Hepatocyte (in vitro differentiated cells): ENCODE results near the gene CARD19. TPM values are rescaled to one million over a fixed set of nuclear protein-coding genes. Genes with fewer than 3 reads are reported as not detected.

Experiments
- DNase-seq: peaks from one replicate; pipeline ENCODE4 v3.0.0-alpha.2; 2016; ENCODE audit warnings: low spot score
- H2AFZ ChIP-seq: fragments of 200-600 bp; sonication (generic); 2 replicates; pipeline ENCODE4 v1.6.0; 2016; ENCODE audit warnings: antibody characterized with exemption, mild to moderate bottlenecking
- H3K27ac ChIP-seq: fragments of 200-600 bp; sonication (generic); 2 replicates; pipeline ENCODE4 v1.5.1; 2016; ENCODE audit warnings: mild to moderate bottlenecking
- H3K27me3 ChIP-seq: fragments of 200-600 bp; sonication (generic); 2 replicates; pipeline ENCODE4 v1.6.1; 2016
- H3K36me3 ChIP-seq: fragments of 200-600 bp; sonication (generic); replicated peaks from 2 replicates; pipeline ENCODE4 v1.5.1; 2016; ENCODE audit warnings: low read depth; ENCODE audit not compliant: insufficient read depth
- H3K4me1 ChIP-seq: fragments of 200-600 bp; sonication (generic); 2 replicates; pipeline ENCODE4 v1.5.1; 2016; ENCODE audit warnings: mild to moderate bottlenecking, moderate library complexity; ENCODE audit not compliant: insufficient read depth
- H3K4me2 ChIP-seq: fragments of 200-600 bp; sonication (generic); 2 replicates; pipeline ENCODE4 v1.6.0; 2016
- H3K4me3 ChIP-seq: fragments of 200-600 bp; sonication (generic); 2 replicates; pipeline ENCODE4 v1.5.1; 2016; ENCODE audit warnings: mild to moderate bottlenecking
- H3K79me2 ChIP-seq: fragments of 200-600 bp; sonication (generic); 2 replicates; pipeline ENCODE4 v1.6.0; 2017; ENCODE audit warnings: mild to moderate bottlenecking
- H3K9me2 ChIP-seq: fragments of 200-600 bp; sonication (generic); replicated peaks from 2 replicates; pipeline ENCODE4 v1.6.0; 2017; ENCODE audit warnings: mild to moderate bottlenecking; ENCODE audit not compliant: insufficient read depth
- H3K9me3 ChIP-seq: fragments of 200-600 bp; sonication (generic); 2 replicates; pipeline ENCODE4 v1.5.1; 2016; ENCODE audit warnings: low read depth, mild to moderate bottlenecking
- H4K20me1 ChIP-seq: fragments of 200-600 bp; sonication (generic); 2 replicates; pipeline ENCODE4 v1.6.0; 2016; ENCODE audit warnings: mild to moderate bottlenecking; ENCODE audit not compliant: insufficient read depth, poor library complexity, severe bottlenecking
- EZH2 ChIP-seq: fragments of 200-600 bp; sonication (generic); IDR thresholded peaks from 2 replicates; pipeline ENCODE4 v1.6.1; 2016; ENCODE audit warnings: antibody characterized with exemption, mild to moderate bottlenecking, borderline replicate concordance
- EZH2phosphoT487 ChIP-seq: fragments of 200-600 bp; sonication (generic); IDR thresholded peaks from one replicate; pipeline ENCODE4 v1.6.1; 2018; ENCODE audit warnings: antibody characterized with exemption, mild to moderate bottlenecking, low read depth, moderate library complexity; ENCODE audit not compliant: unreplicated experiment, severe bottlenecking
- WGBS: methylation state at CpG from one replicate; pipeline ENCODE4 v1.1.6; 2016; ENCODE audit warnings: low lambda C conversion rate; ENCODE audit errors: missing lambda C conversion rate; 5-methylcytosine and 5-hydroxymethylcytosine counted together
- polyA plus RNA-seq: library from polyadenylated mRNA; unstranded; fragments of >200 nt; fragmentation: Nextera tagmentation; extraction: Ambion mirVana; gene quantifications from 2 replicates; pipeline ENCODE4 v1.2.1, GENCODE V29; 2016
- total RNA-seq: library from RNA; depleted of rRNA; stranded (reverse); fragments of >200 nt; gene quantifications from 2 replicates; pipeline ENCODE4 v1.2.3, GENCODE V29; 2014
- TF ChIP-seq, protein P1 (sequence below): fragments of 200-600 bp; sonication (generic); IDR thresholded peaks from 2 replicates; pipeline ENCODE4 v1.5.1; 2016; ENCODE audit warnings: antibody characterized with exemption, mild to moderate bottlenecking; ENCODE audit not compliant: poor library complexity

CARD19 gene
- total and polyA plus RNA-seq, 2 experiments from 2014 or later, result 51.3 to 72.1 TPM

DNA sequence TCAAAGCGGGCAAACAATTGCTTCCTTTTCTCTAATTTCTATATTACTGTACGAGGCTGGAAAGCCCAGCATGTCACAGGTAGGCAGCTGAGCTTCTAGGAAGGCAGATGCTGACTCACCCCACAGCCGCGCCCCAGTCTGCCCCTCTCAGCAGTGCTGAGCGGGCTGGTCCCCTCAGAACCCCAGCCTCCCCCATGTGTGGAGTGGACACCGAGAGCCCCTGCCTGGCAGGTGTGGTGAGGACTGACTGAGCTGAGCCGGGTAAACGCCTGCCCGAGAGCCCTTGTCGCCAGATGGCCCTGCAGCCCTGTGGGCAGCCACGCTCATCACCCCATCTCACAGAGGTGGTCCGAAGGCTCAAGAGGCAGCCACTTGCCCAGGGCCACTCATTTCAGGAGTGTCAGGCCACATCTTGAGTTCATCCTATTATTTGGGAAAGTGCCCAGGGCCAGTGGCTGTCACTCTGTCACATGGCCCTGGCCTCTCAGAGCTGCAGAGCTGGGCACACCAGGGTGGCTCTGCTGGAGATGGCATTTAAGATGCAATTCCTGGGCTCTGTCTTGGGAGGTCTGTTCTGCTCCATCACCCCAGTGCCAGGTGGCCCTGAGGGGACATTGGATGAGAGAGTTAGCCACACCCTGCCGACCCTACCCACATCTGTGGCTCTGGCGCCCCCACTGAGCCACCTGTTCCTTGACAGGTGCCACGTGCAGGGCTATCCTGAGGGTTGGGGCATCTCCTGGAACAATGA is 12.4 kb downstream of the CARD19 start:
- no peaks in the 10 kb centered on the region for H3K36me3 ChIP-seq

DNA sequence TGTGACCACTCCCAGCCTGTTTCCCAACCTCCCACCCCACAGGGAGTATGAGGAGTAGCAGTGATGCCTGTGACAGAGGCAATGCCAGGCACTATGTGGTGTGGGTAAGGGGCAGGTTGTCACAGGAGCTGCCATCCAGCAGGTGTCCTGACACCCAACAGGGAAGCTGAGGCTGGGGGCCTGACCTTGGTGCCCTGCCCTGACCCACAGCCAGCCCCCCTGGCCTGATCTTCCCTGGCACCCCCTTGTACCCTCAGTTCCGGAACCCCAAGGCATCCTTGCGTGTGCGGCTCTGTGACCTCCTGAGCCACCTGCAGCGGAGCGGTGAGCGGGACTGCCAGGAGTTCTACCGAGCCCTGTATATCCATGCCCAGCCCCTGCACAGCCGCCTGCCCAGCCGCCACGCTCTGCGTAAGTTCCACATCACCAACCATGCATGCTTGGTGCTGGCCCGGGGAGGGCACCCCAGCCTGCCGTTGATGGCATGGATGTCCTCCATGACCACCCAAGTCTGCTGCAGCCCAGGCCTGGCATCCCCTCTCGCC is 14.4 kb downstream of the CARD19 start:
- H4K20me1 ChIP-seq, result peaks cover 4% of the 10 kb centered on the region
- H3K4me1 ChIP-seq, result no peaks in the 10 kb centered on the region
- H3K79me2 ChIP-seq, result peaks cover 20% of the 10 kb centered on the region
- H3K9me3 ChIP-seq, result no peaks in the 10 kb centered on the region
- H2AFZ ChIP-seq, result no peak overlapping the region
- H3K9me2 ChIP-seq, result no peaks in the 10 kb centered on the region
- DNase-seq, result no peak
- WGBS, result over 99% methylated on average over 10 of the region's 14 CpGs
- no peak for TF ChIP-seq EZH2phosphoT487
- TF ChIP-seq, protein P1, sequence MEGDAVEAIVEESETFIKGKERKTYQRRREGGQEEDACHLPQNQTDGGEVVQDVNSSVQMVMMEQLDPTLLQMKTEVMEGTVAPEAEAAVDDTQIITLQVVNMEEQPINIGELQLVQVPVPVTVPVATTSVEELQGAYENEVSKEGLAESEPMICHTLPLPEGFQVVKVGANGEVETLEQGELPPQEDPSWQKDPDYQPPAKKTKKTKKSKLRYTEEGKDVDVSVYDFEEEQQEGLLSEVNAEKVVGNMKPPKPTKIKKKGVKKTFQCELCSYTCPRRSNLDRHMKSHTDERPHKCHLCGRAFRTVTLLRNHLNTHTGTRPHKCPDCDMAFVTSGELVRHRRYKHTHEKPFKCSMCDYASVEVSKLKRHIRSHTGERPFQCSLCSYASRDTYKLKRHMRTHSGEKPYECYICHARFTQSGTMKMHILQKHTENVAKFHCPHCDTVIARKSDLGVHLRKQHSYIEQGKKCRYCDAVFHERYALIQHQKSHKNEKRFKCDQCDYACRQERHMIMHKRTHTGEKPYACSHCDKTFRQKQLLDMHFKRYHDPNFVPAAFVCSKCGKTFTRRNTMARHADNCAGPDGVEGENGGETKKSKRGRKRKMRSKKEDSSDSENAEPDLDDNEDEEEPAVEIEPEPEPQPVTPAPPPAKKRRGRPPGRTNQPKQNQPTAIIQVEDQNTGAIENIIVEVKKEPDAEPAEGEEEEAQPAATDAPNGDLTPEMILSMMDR, result no peak
- TF ChIP-seq EZH2, result no peak
- no peak overlapping the region for H3K4me2 ChIP-seq
- H3K4me3 ChIP-seq, result no peak overlapping the region
- H3K36me3 ChIP-seq, result no peaks in the 10 kb centered on the region
- no peak overlapping the region for H3K27ac ChIP-seq
- no peaks in the 10 kb centered on the region for H3K27me3 ChIP-seq

More for the DNA sequence above, 12.4 kb downstream of the CARD19 start:
- H3K9me3 ChIP-seq, result no peaks in the 10 kb centered on the region
- peaks cover 4% of the 10 kb centered on the region for H4K20me1 ChIP-seq
- H3K9me2 ChIP-seq, result no peaks in the 10 kb centered on the region
- no peak overlapping the region for H3K27ac ChIP-seq
- no peak overlapping the region for H2AFZ ChIP-seq
- H3K4me2 ChIP-seq, result no peak overlapping the region
- H3K27me3 ChIP-seq, result no peaks in the 10 kb centered on the region
- peaks cover 39% of the 10 kb centered on the region for H3K79me2 ChIP-seq
- H3K4me3 ChIP-seq, result no peak overlapping the region
- WGBS, result 90% methylated on average over 14 of the region's 15 CpGs
- TF ChIP-seq EZH2phosphoT487, result no peak
- TF ChIP-seq, protein P1, result no peak
- no peak for TF ChIP-seq EZH2
- DNase-seq, result no peak
- H3K4me1 ChIP-seq, result no peaks in the 10 kb centered on the region

DNA sequence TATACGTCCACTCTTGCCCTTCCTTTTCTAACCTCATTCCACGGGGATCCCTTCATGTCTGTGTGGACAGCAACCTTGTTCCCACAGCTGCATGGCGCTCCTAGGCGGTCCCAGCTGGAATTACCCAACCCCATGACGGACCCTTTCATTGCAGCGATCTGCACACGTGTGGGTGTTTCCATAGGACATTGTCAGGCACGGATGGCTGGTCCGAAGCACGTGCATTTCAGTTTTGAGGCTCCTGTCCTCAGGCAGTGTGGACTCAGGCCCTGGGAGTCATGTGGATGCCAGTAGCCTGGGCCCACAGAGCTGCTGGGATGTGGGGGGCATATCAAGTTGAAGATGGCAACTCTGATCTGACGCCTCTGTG is 15.0 kb downstream of the CARD19 start:
- no peak for TF ChIP-seq EZH2
- no peak for TF ChIP-seq EZH2phosphoT487
- TF ChIP-seq, protein P1, result no peak
- H3K9me2 ChIP-seq, result no peaks in the 10 kb centered on the region
- no peaks in the 10 kb centered on the region for H3K36me3 ChIP-seq
- H3K4me3 ChIP-seq, result no peak overlapping the region
- no peak overlapping the region for H3K27ac ChIP-seq
- H4K20me1 ChIP-seq, result peaks cover 2% of the 10 kb centered on the region
- H3K4me2 ChIP-seq, result no peak overlapping the region
- H3K9me3 ChIP-seq, result no peaks in the 10 kb centered on the region
- no peak for DNase-seq
- no peaks in the 10 kb centered on the region for H3K4me1 ChIP-seq
- H3K27me3 ChIP-seq, result no peaks in the 10 kb centered on the region
- 94% methylated on average over 11 of the region's 11 CpGs for WGBS
- H3K79me2 ChIP-seq, result peaks cover 14% of the 10 kb centered on the region
- H2AFZ ChIP-seq, result no peak overlapping the region
